HG03175 (cell line): ENCODE results near the gene ACOXL.

Experiments used
- ATAC-seq: cut with Tn5 transposase; IDR thresholded peaks from one replicate; pipeline ENCODE4 v1.9.1; 2021; ENCODE audit warnings: mild to moderate bottlenecking, moderate library complexity; ENCODE audit not compliant: unreplicated experiment

ACOXL gene

DNA sequence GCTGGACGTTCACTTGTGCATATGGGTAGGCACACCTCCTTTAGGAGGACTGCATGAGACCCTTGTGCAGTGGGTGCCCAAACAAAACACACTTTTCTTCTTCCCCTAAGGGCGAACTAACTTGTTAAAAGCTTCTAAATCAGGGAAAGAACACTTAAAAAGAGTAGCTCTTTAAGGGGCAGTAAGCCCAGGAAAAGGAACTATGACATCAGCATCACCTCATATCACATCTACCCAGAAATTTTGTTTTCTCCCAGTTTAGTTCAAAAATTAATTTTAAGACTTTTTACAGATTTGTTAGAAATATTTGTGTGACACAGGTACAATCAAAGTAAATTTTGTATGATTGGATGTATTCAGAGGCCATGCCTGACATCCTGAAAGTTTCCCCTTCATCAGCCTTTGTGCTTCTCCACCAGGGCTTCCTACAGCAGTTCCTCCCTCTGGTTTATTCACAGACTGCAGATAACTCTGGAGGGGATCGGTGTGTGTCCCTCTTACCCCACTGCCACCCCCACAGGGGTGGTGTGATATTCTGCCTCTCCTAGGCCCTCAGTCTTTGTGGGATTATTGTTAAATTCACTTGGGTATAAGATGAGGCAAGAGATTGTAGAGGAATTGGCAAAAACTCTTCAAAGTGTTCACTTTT lies 416.0 kb downstream of the ACOXL start:
- ATAC-seq: no peak

GRCh38 chr2:111148925-111149324 lies 416.6 kb downstream of the ACOXL start:
- no peak for ATAC-seq

- no peak for ATAC-seq
Observed at GRCh38 chr2:111149882-111150455, 417.6 kb downstream of the ACOXL start.

DNA sequence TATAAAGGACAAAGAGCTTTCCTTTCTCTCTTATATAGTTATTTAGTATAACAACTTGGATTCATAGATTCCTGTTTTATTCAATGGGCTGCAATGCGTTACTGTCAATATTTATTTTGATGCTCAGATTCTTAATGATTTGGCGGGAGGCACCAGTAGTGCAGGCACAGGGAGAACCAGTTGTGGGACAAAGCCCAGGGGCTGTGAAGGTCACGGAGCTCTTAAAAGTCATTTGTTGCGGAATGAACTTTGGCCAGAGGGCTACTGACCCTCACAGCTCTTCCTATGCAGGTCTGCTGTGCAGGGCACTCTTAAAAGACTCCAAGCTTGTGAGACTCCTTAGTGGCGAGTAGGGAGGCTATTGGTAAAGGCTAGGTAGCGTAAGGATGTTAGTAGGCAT lies 422.4 kb downstream of the ACOXL start:
- ATAC-seq: no peak

- no peak for ATAC-seq
Observed at GRCh38 chr2:111155610-111156009, 423.2 kb downstream of the ACOXL start.

- ATAC-seq: no peak
Observed at GRCh38 chr2:111156529-111156928, 424.2 kb downstream of the ACOXL start.

DNA sequence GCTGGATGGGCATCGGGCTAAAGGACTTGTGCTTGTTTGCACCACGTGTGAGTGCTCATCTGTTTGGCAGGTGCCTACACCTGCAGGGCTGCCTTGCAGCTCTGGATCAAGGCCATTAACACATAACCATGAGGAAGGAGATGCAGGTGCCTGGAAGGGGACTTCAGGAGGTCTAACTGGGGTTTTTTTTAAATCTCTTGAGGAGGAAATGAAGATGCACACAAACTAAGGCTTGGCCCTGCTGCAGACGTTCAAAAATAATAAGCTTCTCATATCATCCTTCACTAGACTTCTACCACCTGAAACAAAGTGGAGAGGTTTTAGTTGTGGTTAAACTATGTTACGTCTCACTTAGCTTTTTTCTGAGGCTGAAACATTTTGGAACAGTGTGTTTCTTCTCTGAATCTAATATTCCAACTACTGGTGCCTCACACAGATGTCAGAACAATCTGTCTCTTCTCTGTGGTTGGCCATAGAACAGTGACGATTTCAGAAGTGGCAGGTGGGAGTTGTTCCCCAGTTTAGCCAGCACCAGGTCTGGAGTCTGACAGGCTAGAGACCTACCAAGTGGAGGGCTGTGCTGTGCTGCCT lies 424.8 kb downstream of the ACOXL start:
- ATAC-seq: peak; percentile 64

DNA sequence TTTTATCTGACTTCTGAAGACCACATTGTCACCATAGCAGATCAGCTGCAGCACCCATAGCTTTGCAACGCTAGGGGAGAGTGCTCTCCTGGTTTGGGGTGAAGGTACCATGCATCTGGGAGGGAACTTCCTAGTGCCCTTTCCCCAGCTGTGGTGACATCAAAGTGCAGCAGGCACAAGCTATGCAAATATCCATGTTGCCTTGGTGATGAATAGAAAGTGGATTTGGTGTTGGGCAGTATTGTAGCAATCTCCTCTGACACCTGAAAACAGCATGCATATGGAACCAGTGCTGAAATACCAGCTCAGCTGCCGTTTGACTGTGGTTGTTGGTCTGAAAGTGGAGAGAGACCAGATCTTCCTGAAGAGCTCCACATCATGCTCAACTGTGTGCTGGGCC lies 425.4 kb downstream of the ACOXL start:
- peak; percentile 75 for ATAC-seq

DNA sequence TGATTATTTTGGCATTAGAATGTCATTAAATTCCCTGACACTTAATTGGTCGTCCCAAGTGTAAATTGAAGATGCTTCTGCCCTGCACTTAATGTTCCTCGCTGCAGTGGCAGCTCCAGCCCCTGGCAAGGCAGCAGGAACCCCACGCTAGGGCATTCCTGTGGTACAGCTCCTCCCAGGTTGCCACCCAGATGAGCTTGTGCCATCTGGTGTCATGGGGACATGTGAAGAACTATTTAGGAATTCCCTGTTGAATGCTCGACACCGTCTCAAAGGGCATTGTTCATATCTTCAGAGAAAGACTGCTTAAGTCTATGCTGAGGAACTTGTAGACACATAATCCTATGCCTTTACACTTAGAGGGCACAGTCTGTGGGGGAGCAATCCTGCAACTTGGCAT lies 427.3 kb downstream of the ACOXL start:
- ATAC-seq: no peak

DNA sequence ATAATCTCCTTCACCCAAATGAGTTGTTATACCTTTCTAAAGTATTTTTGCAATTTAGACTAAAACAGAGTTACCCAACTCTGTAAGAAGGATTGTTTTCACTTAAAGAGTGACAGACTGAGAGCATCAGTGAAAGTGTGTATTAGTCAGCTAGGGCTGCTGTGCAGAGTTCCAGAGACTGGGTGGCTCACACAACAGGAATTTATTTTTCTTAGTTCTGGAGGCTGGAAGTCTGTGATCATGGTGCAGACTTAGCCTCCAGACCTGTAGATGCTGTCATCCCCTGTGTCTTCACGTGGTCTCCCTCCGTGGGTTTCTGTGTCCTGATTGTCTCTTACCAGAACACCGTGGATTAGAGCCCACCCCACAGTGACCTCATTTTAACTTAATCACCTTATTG lies 428.4 kb downstream of the ACOXL start:
- no peak for ATAC-seq

GRCh38 chr2:111161971-111162370 lies 429.6 kb downstream of the ACOXL start:
- no peak for ATAC-seq

DNA sequence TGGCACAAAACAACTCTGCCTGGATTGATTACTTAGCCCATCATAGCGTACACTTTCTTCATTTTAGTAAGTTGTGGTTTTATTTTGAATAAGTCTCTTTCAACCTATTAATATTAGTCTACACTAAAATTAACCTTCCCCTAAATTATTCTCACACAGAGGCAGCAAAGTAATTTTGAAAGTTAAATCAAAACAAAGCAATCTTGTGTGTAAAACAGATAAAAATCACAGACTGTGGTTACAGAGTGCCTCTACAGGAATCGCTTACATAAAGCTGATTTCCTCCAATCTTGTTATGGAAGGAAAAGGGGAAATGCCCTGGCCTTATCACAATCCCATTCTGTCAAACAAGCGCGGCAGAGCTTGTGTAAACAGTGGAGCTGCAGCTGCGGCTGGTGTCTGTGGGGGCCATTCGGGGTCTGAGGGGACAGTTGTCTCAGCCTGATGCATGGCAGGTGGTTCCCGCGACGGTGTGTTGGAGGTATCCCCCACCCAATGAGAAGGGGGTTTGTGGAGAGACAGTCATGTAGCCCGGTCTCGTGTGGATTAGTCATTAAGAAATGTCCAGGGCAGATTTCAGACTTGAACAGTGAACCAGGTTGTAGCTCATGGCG lies 430.5 kb downstream of the ACOXL start:
- ATAC-seq: no peak

- no peak for ATAC-seq
Observed at GRCh38 chr2:111164078-111164477, 431.7 kb downstream of the ACOXL start.

DNA sequence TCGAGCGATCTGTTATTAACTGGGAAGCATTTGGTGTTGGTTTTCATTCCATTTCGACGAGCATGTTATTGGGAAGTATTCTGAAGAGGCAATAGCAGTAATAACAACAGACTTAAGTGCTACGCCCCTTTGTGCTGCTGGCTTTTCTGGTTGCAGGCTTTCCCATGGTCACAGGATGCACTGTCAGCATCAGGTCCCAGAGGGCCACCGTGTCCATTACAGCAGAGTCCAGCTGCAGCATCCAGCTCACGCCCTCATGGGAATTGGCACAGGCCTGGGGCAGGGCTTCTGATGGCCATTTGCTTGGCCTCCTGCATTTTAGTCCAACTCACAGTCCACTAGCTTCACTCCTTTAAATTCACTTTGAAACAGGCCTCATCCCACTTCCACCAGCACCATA lies 432.7 kb downstream of the ACOXL start:
- ATAC-seq: no peak

- ATAC-seq: no peak
Observed at GRCh38 chr2:111166115-111166514, 433.7 kb downstream of the ACOXL start.

DNA sequence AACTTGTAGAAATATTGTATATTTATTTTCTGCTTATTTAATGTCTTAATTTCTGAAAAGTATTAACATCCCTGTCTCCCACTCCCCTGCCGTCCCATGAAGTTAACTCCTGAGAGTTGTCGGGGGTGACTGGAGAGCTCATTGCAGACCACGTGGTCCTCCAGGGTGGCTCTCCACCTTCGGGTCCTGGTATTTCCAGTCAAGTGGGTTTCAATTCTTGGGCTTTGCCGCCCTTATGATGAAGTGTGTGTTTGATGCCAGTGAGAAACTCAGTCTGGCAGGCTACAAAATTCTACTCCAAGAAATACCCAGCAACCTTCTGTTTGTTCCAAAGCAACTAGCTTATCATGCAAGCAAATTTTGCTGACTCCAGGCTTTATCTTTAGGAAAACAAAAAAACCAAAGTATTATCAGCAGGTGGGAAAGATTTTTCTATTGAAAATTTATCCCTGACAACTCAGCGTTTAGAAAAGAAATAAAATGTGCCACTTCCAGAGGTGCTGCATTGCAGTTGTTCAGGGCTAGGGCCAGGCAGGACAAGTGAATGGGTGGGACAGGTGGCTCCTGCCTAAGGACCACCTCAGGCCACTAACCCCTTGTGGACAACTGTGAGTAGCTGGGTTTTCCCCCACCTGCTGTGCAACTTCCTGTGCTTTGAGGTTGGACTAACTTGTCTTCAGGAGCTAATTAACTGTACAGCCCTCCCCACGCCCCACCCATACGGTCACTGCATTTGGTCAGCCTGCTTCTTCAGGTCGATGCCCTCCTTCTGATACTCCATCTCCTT lies 434.9 kb downstream of the ACOXL start:
- ATAC-seq: no peak

DNA sequence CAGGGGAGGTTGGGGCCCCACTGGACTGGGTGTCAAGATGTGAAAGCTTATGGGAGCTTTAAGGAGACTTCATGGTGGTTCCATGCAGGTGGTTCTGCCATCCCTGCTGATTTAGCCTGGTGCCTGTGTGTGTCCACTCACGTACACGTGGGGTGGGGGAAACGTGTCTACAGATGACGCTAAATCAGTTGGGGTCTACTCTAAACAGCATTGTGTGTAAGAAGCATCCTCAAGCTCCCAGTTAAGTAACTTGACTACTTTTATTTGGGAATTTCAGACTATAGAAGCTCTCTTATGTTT lies 435.4 kb downstream of the ACOXL start:
- ATAC-seq: no peak
